Kidney (tissue), 14 donors: ENCODE data around the gene GPSM1. TPM values are rescaled to one million over a fixed set of nuclear protein-coding genes. Genes with fewer than 3 reads are reported as not detected.
"Not testable (repeated sequence)": the region's sequence is repeated elsewhere in the genome, so short reads cannot be mapped to it uniquely, and the experiment has no call there.

ENCODE experiments used
- DNase-seq, 5 donors: peaks; one replicate each; pipeline ENCODE4 v3.0.0-alpha.2; 2013 to 2020
- FAIRE-seq: peaks from 2 replicates; lab custom pipeline; 2012; peaks lifted over from hg19 to GRCh38; lab: Jason Lieb, UNC
- H3K27ac ChIP-seq, 2 donors: one replicate each; pipeline ENCODE4 v1.7.0; 2013; ENCODE audit warnings: low read depth in 2 of 2, low read length in 2 of 2, inconsistent platforms in 1 of 2
- H3K27me3 ChIP-seq: one replicate; pipeline ENCODE4 v1.7.1; 2013; ENCODE audit warnings: low read length, inconsistent platforms; ENCODE audit not compliant: control insufficient read depth, insufficient read depth
- H3K36me3 ChIP-seq, 3 donors: one replicate each; pipeline versions ENCODE4 v1.7.0 to v1.7.1; 2013; ENCODE audit warnings: low read length in 3 of 3, control low read depth in 1 of 3, inconsistent platforms in 1 of 3; ENCODE audit not compliant: insufficient read depth in 3 of 3, control insufficient read depth in 2 of 3
- H3K4me1 ChIP-seq, 3 donors: one replicate each; pipeline versions ENCODE4 v1.7.0 to v1.7.1; 2013; ENCODE audit warnings: low read length in 3 of 3, inconsistent platforms in 1 of 3, low read depth in 1 of 3; ENCODE audit not compliant: control insufficient read depth in 2 of 3, insufficient read depth in 2 of 3
- H3K4me3 ChIP-seq, 3 donors: one replicate each; pipeline versions ENCODE4 v1.7.0 to v1.8.1; 2013; ENCODE audit warnings: low read length in 3 of 3, control low read depth in 1 of 3, inconsistent platforms in 1 of 3
- H3K9ac ChIP-seq, 3 donors: one replicate each; pipeline versions ENCODE4 v1.7.0 to v1.7.1; 2013; ENCODE audit warnings: low read length in 3 of 3, control low read depth in 1 of 3, inconsistent platforms in 1 of 3
- H3K9me3 ChIP-seq, 3 donors: one replicate each; pipeline versions ENCODE4 v1.7.0 to v1.7.1; 2013; ENCODE audit warnings: low read length in 3 of 3, control low read depth in 1 of 3, inconsistent platforms in 1 of 3; ENCODE audit not compliant: control insufficient read depth in 2 of 3, insufficient read depth in 1 of 3
- intact Hi-C: fragments of 100-400 bp; cut with DNase I; formaldehyde crosslinking; loops from one replicate; pipeline ENCODE4 v1.11.1; 2022
- polyA plus RNA-seq: library from polyadenylated mRNA; stranded (reverse); fragments of 350-450 nt; fragmentation: Illumina TruSeq; extraction: RNeasy Lipid Tissue Mini Kit (QIAGEN cat#74804); gene quantifications from one replicate; pipeline ENCODE4 v1.2.3, GENCODE V29; 2014; ENCODE audit warnings: low read depth, low replicate concordance; ENCODE audit not compliant: insufficient read depth
- total RNA-seq: library from RNA; stranded (reverse); fragmentation: NEBNext Ultra II Directional; extraction: Animal tissue kit (Norgen Biotek cat#: 25700); gene quantifications from one replicate; pipeline ENCODE4 v1.2.1, GENCODE V29; 2021
- TF ChIP-seq, protein P1 (sequence below): IDR thresholded peaks from 3 replicates; pipeline ENCODE4 v1.5.1; 2012; ENCODE audit warnings: mild to moderate bottlenecking, moderate library complexity, borderline replicate concordance; ENCODE audit not compliant: insufficient read depth; ENCODE audit errors: extremely low read depth
- donor health status: control.
- donor health status: control.
- donor health status: control.
- donor health status: control.
- donor health status: control.
- donor health status: DM: yes; HTN: yes; CAD: no.
- donor health status: Normal renal cell carcinoma (clear cell type).

Gene GPSM1
- total and polyA plus RNA-seq, 2 donors from 2014 or later = 11.6 to 11.9 TPM

DNA sequence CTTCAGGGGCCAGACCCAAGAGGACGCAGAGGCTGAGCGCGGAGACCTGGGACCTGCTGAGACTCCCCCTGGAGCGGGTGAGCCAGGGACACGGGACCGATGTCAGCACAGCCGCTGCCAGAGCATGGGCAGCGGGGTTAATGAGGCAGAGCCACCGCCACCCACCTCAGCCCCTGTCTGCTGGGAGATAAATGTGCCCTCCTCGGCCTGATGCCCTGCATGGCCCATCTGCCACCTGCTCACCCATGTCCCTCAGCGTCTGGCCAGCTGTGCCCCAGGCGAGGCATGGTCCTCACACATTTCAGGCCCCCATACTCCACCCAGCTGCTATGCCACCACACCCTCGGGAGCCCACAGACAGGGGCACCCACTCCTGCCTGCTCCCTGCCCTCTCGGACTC is 21.4 kb downstream of the GPSM1 start:
- no peaks in the 10 kb centered on the region for H3K36me3 ChIP-seq
- H3K9me3 ChIP-seq = no peaks in the 10 kb centered on the region
- no peak for FAIRE-seq
- intact Hi-C loops = no loop called here
- H3K27ac ChIP-seq = no peak overlapping the region
- TF ChIP-seq, protein P1, sequence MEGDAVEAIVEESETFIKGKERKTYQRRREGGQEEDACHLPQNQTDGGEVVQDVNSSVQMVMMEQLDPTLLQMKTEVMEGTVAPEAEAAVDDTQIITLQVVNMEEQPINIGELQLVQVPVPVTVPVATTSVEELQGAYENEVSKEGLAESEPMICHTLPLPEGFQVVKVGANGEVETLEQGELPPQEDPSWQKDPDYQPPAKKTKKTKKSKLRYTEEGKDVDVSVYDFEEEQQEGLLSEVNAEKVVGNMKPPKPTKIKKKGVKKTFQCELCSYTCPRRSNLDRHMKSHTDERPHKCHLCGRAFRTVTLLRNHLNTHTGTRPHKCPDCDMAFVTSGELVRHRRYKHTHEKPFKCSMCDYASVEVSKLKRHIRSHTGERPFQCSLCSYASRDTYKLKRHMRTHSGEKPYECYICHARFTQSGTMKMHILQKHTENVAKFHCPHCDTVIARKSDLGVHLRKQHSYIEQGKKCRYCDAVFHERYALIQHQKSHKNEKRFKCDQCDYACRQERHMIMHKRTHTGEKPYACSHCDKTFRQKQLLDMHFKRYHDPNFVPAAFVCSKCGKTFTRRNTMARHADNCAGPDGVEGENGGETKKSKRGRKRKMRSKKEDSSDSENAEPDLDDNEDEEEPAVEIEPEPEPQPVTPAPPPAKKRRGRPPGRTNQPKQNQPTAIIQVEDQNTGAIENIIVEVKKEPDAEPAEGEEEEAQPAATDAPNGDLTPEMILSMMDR = no peak
- DNase-seq = peak in 3 of 5 donors; percentile 65 to 75 (median 65)
- peaks cover 0 to 3% (median 0%) of the 10 kb centered on the region in 3 donors for H3K4me1 ChIP-seq
- no peak overlapping the region for H3K4me3 ChIP-seq
- H3K9ac ChIP-seq = no peak overlapping the region
- no peaks in the 10 kb centered on the region for H3K27me3 ChIP-seq

DNA sequence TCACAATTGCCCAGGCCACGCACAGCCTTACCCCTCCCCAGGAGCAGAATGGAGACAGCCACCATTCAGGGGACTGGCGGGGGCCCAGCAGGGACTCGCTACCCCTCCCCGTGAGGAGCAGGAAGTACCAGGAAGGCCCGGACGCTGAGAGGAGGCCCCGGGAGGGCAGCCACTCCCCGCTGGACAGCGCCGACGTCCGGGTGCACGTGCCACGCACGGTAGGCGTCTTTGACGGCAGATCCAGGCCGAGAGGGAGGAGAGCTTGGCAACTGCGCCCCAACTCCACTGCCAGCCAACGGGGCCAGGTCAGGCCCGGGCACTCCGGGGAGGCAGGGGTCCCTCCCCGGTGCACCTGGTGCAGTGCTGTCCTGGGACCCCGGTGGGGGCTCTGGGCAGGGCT is 22.2 kb downstream of the GPSM1 start:
- Histone ChIP-seq H3K9me3 (no peaks in the 10 kb centered on the region), H3K9ac (no peak overlapping the region), H3K27me3 (no peaks in the 10 kb centered on the region), H3K4me3 (no peak overlapping the region), H3K4me1 (peaks cover 0 to 7% (median 0%) of the 10 kb centered on the region in 3 donors), H3K36me3 (no peaks in the 10 kb centered on the region), H3K27ac (no peak overlapping the region)
- DNase-seq (no peak), FAIRE-seq (no peak)
- TF ChIP-seq, protein P1 = no peak
- intact Hi-C loops = no loop called here

DNA sequence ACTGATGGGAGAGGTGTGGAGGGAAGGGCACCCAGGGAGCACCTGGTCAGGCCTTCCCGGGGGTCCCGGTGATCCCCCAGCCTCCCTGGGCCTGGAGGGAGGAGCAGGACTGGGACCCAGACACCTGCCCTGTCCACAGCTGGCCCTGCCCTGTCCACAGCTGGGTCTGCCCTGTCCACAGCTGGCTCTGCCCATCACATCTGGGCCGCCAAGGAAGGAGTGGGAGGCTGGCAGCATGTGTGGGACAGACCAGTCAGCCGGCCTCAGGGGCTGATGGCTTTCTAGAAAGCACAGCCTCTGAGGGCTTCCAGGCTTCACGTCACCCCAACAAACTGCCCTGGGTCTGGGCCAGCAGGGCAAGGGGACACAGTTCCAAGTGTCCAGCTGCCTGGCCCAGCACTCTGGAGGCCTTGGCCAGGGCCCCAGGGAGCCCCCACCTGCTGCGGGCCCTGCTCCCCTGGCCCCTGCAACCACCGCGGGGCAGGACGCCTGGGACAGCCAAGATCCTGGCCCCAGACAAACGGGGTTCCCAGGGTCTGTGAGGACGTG is 24.0 kb downstream of the GPSM1 start:
- Histone ChIP-seq H3K9me3 (no peaks in the 10 kb centered on the region), H3K27me3 (no peaks in the 10 kb centered on the region), H3K4me3 (no peak overlapping the region), H3K36me3 (no peaks in the 10 kb centered on the region), H3K9ac (no peak overlapping the region), H3K4me1 (peaks cover 0 to 8% (median 0%) of the 10 kb centered on the region in 3 donors), H3K27ac (no peak overlapping the region)
- intact Hi-C loops = no loop called here
- DNase-seq (no peak), FAIRE-seq (no peak)
- TF ChIP-seq, protein P1 = no peak

GRCh38 chr9:136351868-136352267 is 24.5 kb downstream of the GPSM1 start:
- DNase-seq, H3K9ac ChIP-seq, H3K4me1 ChIP-seq, intact Hi-C loops, H3K27me3 ChIP-seq, H3K36me3 ChIP-seq, H3K9me3 ChIP-seq, FAIRE-seq, H3K4me3 ChIP-seq, H3K27ac ChIP-seq: not testable (repeated sequence)
